H9 (cell line): Measurements from ENCODE around the gene HOXD11. TPM values are rescaled to one million over a fixed set of nuclear protein-coding genes. Genes with fewer than 3 reads are reported as not detected.

ENCODE experiments used
- DNase-seq: peaks from one replicate; pipeline ENCODE4 v3.0.0-alpha.2; 2017
- H2AFZ ChIP-seq: one replicate; pipeline ENCODE4 v1.6.1; 2013; ENCODE audit warnings: mild to moderate bottlenecking, low read length, control low read depth, moderate library complexity
- H2AK5ac ChIP-seq: 2 replicates; pipeline ENCODE4 v1.6.1; 2013; ENCODE audit warnings: low read length, control low read depth, mixed read lengths; ENCODE audit not compliant: insufficient read length
- H2BK120ac ChIP-seq: one replicate; pipeline ENCODE4 v1.6.1; 2013; ENCODE audit warnings: low read depth, mild to moderate bottlenecking, low read length, control low read depth, inconsistent platforms; ENCODE audit not compliant: poor library complexity, severe bottlenecking
- H2BK12ac ChIP-seq: 2 replicates; pipeline ENCODE4 v1.6.1; 2013; ENCODE audit warnings: low read length, control low read depth, mixed read lengths, low read depth; ENCODE audit not compliant: insufficient read length
- H2BK15ac ChIP-seq: 2 replicates; pipeline ENCODE4 v1.6.1; 2013; ENCODE audit warnings: low read depth, low read length, control low read depth
- H2BK20ac ChIP-seq: one replicate; pipeline ENCODE4 v1.6.1; 2013; ENCODE audit warnings: low read depth, mild to moderate bottlenecking, low read length, control low read depth, inconsistent platforms; ENCODE audit not compliant: poor library complexity, severe bottlenecking
- H2BK5ac ChIP-seq: 2 replicates; pipeline ENCODE4 v1.6.1; 2013; ENCODE audit warnings: low read length, control low read depth, mixed read lengths; ENCODE audit not compliant: insufficient read length
- H3K14ac ChIP-seq: 2 replicates; pipeline ENCODE4 v1.6.1; 2013; ENCODE audit warnings: low read length, control low read depth; ENCODE audit not compliant: insufficient read depth
- H3K18ac ChIP-seq: 2 replicates; pipeline ENCODE4 v1.6.1; 2013; ENCODE audit warnings: low read depth, mild to moderate bottlenecking, mixed read lengths, low read length, control low read depth; ENCODE audit not compliant: insufficient read length
- H3K23ac ChIP-seq: 2 replicates; pipeline ENCODE4 v1.6.1; 2013; ENCODE audit warnings: low read length, control low read depth, mixed read lengths, low read depth; ENCODE audit not compliant: insufficient read length
- H3K23me2 ChIP-seq: 2 replicates; pipeline ENCODE4 v1.6.1; 2013; ENCODE audit warnings: low read depth, mild to moderate bottlenecking, mixed read lengths, low read length, control low read depth; ENCODE audit not compliant: insufficient read length, poor library complexity, severe bottlenecking
- H3K27ac ChIP-seq: 2 replicates; pipeline ENCODE4 v1.5.1; 2013; ENCODE audit warnings: low read length, control low read depth, mixed read lengths, low read depth; ENCODE audit not compliant: insufficient read length
- H3K27me3 ChIP-seq: 2 replicates; pipeline ENCODE4 v1.6.1; 2013; ENCODE audit warnings: low read length, control low read depth, inconsistent platforms; ENCODE audit not compliant: insufficient read depth
- H3K4ac ChIP-seq: 2 replicates; pipeline ENCODE4 v1.6.1; 2013; ENCODE audit warnings: low read depth, mild to moderate bottlenecking, control low read depth, inconsistent platforms, low read length, moderate library complexity
- H3K4me1 ChIP-seq: 2 replicates; pipeline ENCODE4 v1.6.1; 2013; ENCODE audit warnings: low read length, control low read depth, inconsistent platforms; ENCODE audit not compliant: insufficient read depth
- H3K4me2 ChIP-seq: 2 replicates; pipeline ENCODE4 v1.6.1; 2013; ENCODE audit warnings: low read length, control low read depth, mixed read lengths; ENCODE audit not compliant: insufficient read length, insufficient read depth
- H3K56ac ChIP-seq: 2 replicates; pipeline ENCODE4 v1.6.1; 2013; ENCODE audit warnings: low read depth, mild to moderate bottlenecking, mixed read lengths, low read length, control low read depth; ENCODE audit not compliant: insufficient read length
- H3K79me1 ChIP-seq: 2 replicates; pipeline ENCODE4 v1.6.1; 2013; ENCODE audit warnings: low read depth, mild to moderate bottlenecking, moderate library complexity, low read length, control low read depth, inconsistent platforms; ENCODE audit not compliant: insufficient read depth, poor library complexity, severe bottlenecking
- H3K79me2 ChIP-seq: 2 replicates; pipeline ENCODE4 v1.6.1; 2013; ENCODE audit warnings: low read length, control low read depth, inconsistent platforms; ENCODE audit not compliant: insufficient read depth
- H3K9ac ChIP-seq: 2 replicates; pipeline ENCODE4 v1.6.1; 2013; ENCODE audit warnings: low read length, control low read depth, mixed read lengths; ENCODE audit not compliant: insufficient read length; ENCODE audit errors: extremely low read depth
- H3K9me3 ChIP-seq: one replicate; pipeline ENCODE4 v1.6.1; 2013; ENCODE audit warnings: low read depth, low read length, inconsistent platforms; ENCODE audit not compliant: control insufficient read depth
- H3T11ph ChIP-seq: one replicate; pipeline ENCODE4 v1.6.1; 2013; ENCODE audit warnings: mild to moderate bottlenecking, low read length, control low read depth, inconsistent platforms
- H4K20me1 ChIP-seq: one replicate; pipeline ENCODE4 v1.6.1; 2013; ENCODE audit not compliant: control insufficient read depth, insufficient read length, insufficient read depth
- H4K5ac ChIP-seq: 2 replicates; pipeline ENCODE4 v1.6.1; 2013; ENCODE audit warnings: low read depth, mild to moderate bottlenecking, mixed read lengths, low read length, control low read depth; ENCODE audit not compliant: insufficient read length
- H4K8ac ChIP-seq: replicated peaks from 2 replicates; pipeline ENCODE4 v1.6.1; 2013; ENCODE audit warnings: low read length, control low read depth, mixed read lengths, low read depth; ENCODE audit not compliant: insufficient read length
- H4K91ac ChIP-seq: 2 replicates; pipeline ENCODE4 v1.6.1; 2013; ENCODE audit warnings: low read depth, mild to moderate bottlenecking, moderate library complexity, mixed read lengths, low read length, control low read depth; ENCODE audit not compliant: insufficient read length
- H3K27ac Mint-ChIP-seq, 3 experiments: 2 replicates in 2 of 3; 3 replicates in 1 of 3; pipeline ENCODE4 v1.8.0; 2020 to 2021; ENCODE audit warnings: mixed read lengths in 3 of 3, mild to moderate bottlenecking in 1 of 3, moderate library complexity in 1 of 3
- H3K27me3 Mint-ChIP-seq: 2 replicates; pipeline ENCODE4 v1.8.0; 2021; ENCODE audit warnings: low read depth, mild to moderate bottlenecking, moderate library complexity, mixed read lengths
- H3K36me3 Mint-ChIP-seq, 3 experiments: 2 replicates in 2 of 3; 3 replicates in 1 of 3; pipeline ENCODE4 v1.8.0; 2020 to 2021; ENCODE audit warnings: low read depth in 3 of 3, mixed read lengths in 3 of 3; ENCODE audit not compliant: insufficient read depth in 1 of 3
- H3K4me1 Mint-ChIP-seq, 2 experiments: 2 replicates each; pipeline ENCODE4 v1.8.0; 2020; ENCODE audit warnings: mixed read lengths in 2 of 2
- H3K4me3 Mint-ChIP-seq, 2 experiments: 2 replicates in 1 of 2; 3 replicates in 1 of 2; pipeline ENCODE4 v1.8.0; 2020 to 2021; ENCODE audit warnings: mild to moderate bottlenecking in 2 of 2, mixed read lengths in 2 of 2, moderate library complexity in 1 of 2
- H3K9me3 Mint-ChIP-seq, 2 experiments: 2 replicates in 1 of 2; 3 replicates in 1 of 2; pipeline ENCODE4 v1.8.0; 2020; ENCODE audit warnings: mild to moderate bottlenecking in 2 of 2, mixed read lengths in 2 of 2, moderate library complexity in 1 of 2
- CTCF ChIP-seq: fragments of 200-600 bp; sonication (generic); conservative IDR thresholded peaks from 3 replicates; pipeline ENCODE4 v1.8.0; 2021; ENCODE audit warnings: antibody characterized with exemption, mild to moderate bottlenecking
- WGBS: extraction: QIAGEN DNeasy Blood & Tissue Kit; methylation state at CpG from one replicate; pipeline ENCODE4 v1.1.7; 2013; ENCODE audit warnings: missing lambda C conversion rate, low lambda C conversion rate, mixed read lengths; ENCODE audit not compliant: insufficient read length; ENCODE audit errors: extremely low coverage; 5-methylcytosine and 5-hydroxymethylcytosine counted together
- total RNA-seq: library from RNA; stranded (reverse); gene quantifications from 2 replicates; pipeline ENCODE4 v1.2.1, GENCODE V29; 2021

The HOXD11 gene
- total RNA-seq, 1 experiment from 2014 or later: not detected

GRCh38 chr2:176087330-176088047 is 19.6 kb upstream of the HOXD11 start:
- H3K36me3 Mint-ChIP-seq: peaks cover 0 to 3% (median 0%) of the 10 kb centered on the region in 3 experiments; a peak in 2 of 7 replicates
- Histone ChIP-seq H3K9me3 (no peaks in the 10 kb centered on the region), H2BK120ac (no peak overlapping the region), H2BK12ac (no peak overlapping the region), H4K20me1 (no peaks in the 10 kb centered on the region), H3K4me2 (peak overlapping the region; percentile 33), H3K14ac (no peak overlapping the region), H3K27me3 (peaks cover 98% of the 10 kb centered on the region), H3K18ac (no peak overlapping the region), H3K79me1 (no peaks in the 10 kb centered on the region), H2BK5ac (no peak overlapping the region), H2BK15ac (no peak overlapping the region), H3K56ac (no peak overlapping the region), H2AFZ (no peak overlapping the region), H2BK20ac (no peak overlapping the region), H3K27ac (no peak overlapping the region), H3K4me1 (peaks cover 3% of the 10 kb centered on the region; the same call in 1 of the 2 replicates), H3K23me2 (no peaks in the 10 kb centered on the region), H4K91ac (no peak overlapping the region), H2AK5ac (no peak overlapping the region), H3K79me2 (no peaks in the 10 kb centered on the region), H4K5ac (no peak overlapping the region), H3T11ph (no peak overlapping the region), H3K4ac (no peak overlapping the region), H3K23ac (no peak overlapping the region), H3K9ac (no peak overlapping the region), H4K8ac (no peak overlapping the region)
- H3K27me3 Mint-ChIP-seq: peaks cover 100% of the 10 kb centered on the region
- TF ChIP-seq CTCF: no peak
- H3K27ac Mint-ChIP-seq: no peak overlapping the region
- no peak for DNase-seq
- peaks cover 20 to 37% of the 10 kb centered on the region in 2 experiments for H3K4me1 Mint-ChIP-seq
- WGBS: no CpG with 5 or more reads among the region's 29 CpGs
- H3K9me3 Mint-ChIP-seq: peaks cover 5 to 12% of the 10 kb centered on the region in 2 experiments
- peak overlapping the region; percentile 58 to 85 for H3K4me3 Mint-ChIP-seq
